H9 (cell line): ENCODE measurements around the gene AP3D1. TPM values are rescaled to one million over a fixed set of nuclear protein-coding genes. Genes with fewer than 3 reads are reported as not detected.

Experiments used
- DNase-seq: peaks from one replicate; pipeline ENCODE4 v3.0.0-alpha.2; 2017
- H2AFZ ChIP-seq: one replicate; pipeline ENCODE4 v1.6.1; 2013; ENCODE audit warnings: mild to moderate bottlenecking, low read length, control low read depth, moderate library complexity
- H2AK5ac ChIP-seq: 2 replicates; pipeline ENCODE4 v1.6.1; 2013; ENCODE audit warnings: low read length, control low read depth, mixed read lengths; ENCODE audit not compliant: insufficient read length
- H2BK120ac ChIP-seq: one replicate; pipeline ENCODE4 v1.6.1; 2013; ENCODE audit warnings: low read depth, mild to moderate bottlenecking, low read length, control low read depth, inconsistent platforms; ENCODE audit not compliant: poor library complexity, severe bottlenecking
- H2BK12ac ChIP-seq: 2 replicates; pipeline ENCODE4 v1.6.1; 2013; ENCODE audit warnings: low read length, control low read depth, mixed read lengths, low read depth; ENCODE audit not compliant: insufficient read length
- H2BK15ac ChIP-seq: 2 replicates; pipeline ENCODE4 v1.6.1; 2013; ENCODE audit warnings: low read depth, low read length, control low read depth
- H2BK20ac ChIP-seq: one replicate; pipeline ENCODE4 v1.6.1; 2013; ENCODE audit warnings: low read depth, mild to moderate bottlenecking, low read length, control low read depth, inconsistent platforms; ENCODE audit not compliant: poor library complexity, severe bottlenecking
- H2BK5ac ChIP-seq: 2 replicates; pipeline ENCODE4 v1.6.1; 2013; ENCODE audit warnings: low read length, control low read depth, mixed read lengths; ENCODE audit not compliant: insufficient read length
- H3K14ac ChIP-seq: 2 replicates; pipeline ENCODE4 v1.6.1; 2013; ENCODE audit warnings: low read length, control low read depth; ENCODE audit not compliant: insufficient read depth
- H3K18ac ChIP-seq: 2 replicates; pipeline ENCODE4 v1.6.1; 2013; ENCODE audit warnings: low read depth, mild to moderate bottlenecking, mixed read lengths, low read length, control low read depth; ENCODE audit not compliant: insufficient read length
- H3K23ac ChIP-seq: 2 replicates; pipeline ENCODE4 v1.6.1; 2013; ENCODE audit warnings: low read length, control low read depth, mixed read lengths, low read depth; ENCODE audit not compliant: insufficient read length
- H3K23me2 ChIP-seq: 2 replicates; pipeline ENCODE4 v1.6.1; 2013; ENCODE audit warnings: low read depth, mild to moderate bottlenecking, mixed read lengths, low read length, control low read depth; ENCODE audit not compliant: insufficient read length, poor library complexity, severe bottlenecking
- H3K27ac ChIP-seq: 2 replicates; pipeline ENCODE4 v1.5.1; 2013; ENCODE audit warnings: low read length, control low read depth, mixed read lengths, low read depth; ENCODE audit not compliant: insufficient read length
- H3K27me3 ChIP-seq: 2 replicates; pipeline ENCODE4 v1.6.1; 2013; ENCODE audit warnings: low read length, control low read depth, inconsistent platforms; ENCODE audit not compliant: insufficient read depth
- H3K4ac ChIP-seq: 2 replicates; pipeline ENCODE4 v1.6.1; 2013; ENCODE audit warnings: low read depth, mild to moderate bottlenecking, control low read depth, inconsistent platforms, low read length, moderate library complexity
- H3K4me1 ChIP-seq: 2 replicates; pipeline ENCODE4 v1.6.1; 2013; ENCODE audit warnings: low read length, control low read depth, inconsistent platforms; ENCODE audit not compliant: insufficient read depth
- H3K4me2 ChIP-seq: 2 replicates; pipeline ENCODE4 v1.6.1; 2013; ENCODE audit warnings: low read length, control low read depth, mixed read lengths; ENCODE audit not compliant: insufficient read length, insufficient read depth
- H3K56ac ChIP-seq: 2 replicates; pipeline ENCODE4 v1.6.1; 2013; ENCODE audit warnings: low read depth, mild to moderate bottlenecking, mixed read lengths, low read length, control low read depth; ENCODE audit not compliant: insufficient read length
- H3K79me1 ChIP-seq: 2 replicates; pipeline ENCODE4 v1.6.1; 2013; ENCODE audit warnings: low read depth, mild to moderate bottlenecking, moderate library complexity, low read length, control low read depth, inconsistent platforms; ENCODE audit not compliant: insufficient read depth, poor library complexity, severe bottlenecking
- H3K79me2 ChIP-seq: 2 replicates; pipeline ENCODE4 v1.6.1; 2013; ENCODE audit warnings: low read length, control low read depth, inconsistent platforms; ENCODE audit not compliant: insufficient read depth
- H3K9ac ChIP-seq: 2 replicates; pipeline ENCODE4 v1.6.1; 2013; ENCODE audit warnings: low read length, control low read depth, mixed read lengths; ENCODE audit not compliant: insufficient read length; ENCODE audit errors: extremely low read depth
- H3K9me3 ChIP-seq: one replicate; pipeline ENCODE4 v1.6.1; 2013; ENCODE audit warnings: low read depth, low read length, inconsistent platforms; ENCODE audit not compliant: control insufficient read depth
- H3T11ph ChIP-seq: one replicate; pipeline ENCODE4 v1.6.1; 2013; ENCODE audit warnings: mild to moderate bottlenecking, low read length, control low read depth, inconsistent platforms
- H4K20me1 ChIP-seq: one replicate; pipeline ENCODE4 v1.6.1; 2013; ENCODE audit not compliant: control insufficient read depth, insufficient read length, insufficient read depth
- H4K5ac ChIP-seq: 2 replicates; pipeline ENCODE4 v1.6.1; 2013; ENCODE audit warnings: low read depth, mild to moderate bottlenecking, mixed read lengths, low read length, control low read depth; ENCODE audit not compliant: insufficient read length
- H4K8ac ChIP-seq: replicated peaks from 2 replicates; pipeline ENCODE4 v1.6.1; 2013; ENCODE audit warnings: low read length, control low read depth, mixed read lengths, low read depth; ENCODE audit not compliant: insufficient read length
- H4K91ac ChIP-seq: 2 replicates; pipeline ENCODE4 v1.6.1; 2013; ENCODE audit warnings: low read depth, mild to moderate bottlenecking, moderate library complexity, mixed read lengths, low read length, control low read depth; ENCODE audit not compliant: insufficient read length
- H3K27ac Mint-ChIP-seq, 3 experiments: 2 replicates in 2 of 3; 3 replicates in 1 of 3; pipeline ENCODE4 v1.8.0; 2020 to 2021; ENCODE audit warnings: mixed read lengths in 3 of 3, mild to moderate bottlenecking in 1 of 3, moderate library complexity in 1 of 3
- H3K27me3 Mint-ChIP-seq: 2 replicates; pipeline ENCODE4 v1.8.0; 2021; ENCODE audit warnings: low read depth, mild to moderate bottlenecking, moderate library complexity, mixed read lengths
- H3K36me3 Mint-ChIP-seq, 3 experiments: 2 replicates in 2 of 3; 3 replicates in 1 of 3; pipeline ENCODE4 v1.8.0; 2020 to 2021; ENCODE audit warnings: low read depth in 3 of 3, mixed read lengths in 3 of 3; ENCODE audit not compliant: insufficient read depth in 1 of 3
- H3K4me1 Mint-ChIP-seq, 2 experiments: 2 replicates each; pipeline ENCODE4 v1.8.0; 2020; ENCODE audit warnings: mixed read lengths in 2 of 2
- H3K4me3 Mint-ChIP-seq, 2 experiments: 2 replicates in 1 of 2; 3 replicates in 1 of 2; pipeline ENCODE4 v1.8.0; 2020 to 2021; ENCODE audit warnings: mild to moderate bottlenecking in 2 of 2, mixed read lengths in 2 of 2, moderate library complexity in 1 of 2
- H3K9me3 Mint-ChIP-seq, 2 experiments: 2 replicates in 1 of 2; 3 replicates in 1 of 2; pipeline ENCODE4 v1.8.0; 2020; ENCODE audit warnings: mild to moderate bottlenecking in 2 of 2, mixed read lengths in 2 of 2, moderate library complexity in 1 of 2
- WGBS: extraction: QIAGEN DNeasy Blood & Tissue Kit; methylation state at CpG from one replicate; pipeline ENCODE4 v1.1.7; 2013; ENCODE audit warnings: missing lambda C conversion rate, low lambda C conversion rate, mixed read lengths; ENCODE audit not compliant: insufficient read length; ENCODE audit errors: extremely low coverage; 5-methylcytosine and 5-hydroxymethylcytosine counted together
- total RNA-seq: library from RNA; stranded (reverse); gene quantifications from 2 replicates; pipeline ENCODE4 v1.2.1, GENCODE V29; 2021
- TF ChIP-seq, protein P1 (sequence below): fragments of 200-600 bp; sonication (generic); conservative IDR thresholded peaks from 3 replicates; pipeline ENCODE4 v1.8.0; 2021; ENCODE audit warnings: antibody characterized with exemption, mild to moderate bottlenecking

The AP3D1 gene
- total RNA-seq, 1 experiment from 2014 or later, result 142 TPM

DNA sequence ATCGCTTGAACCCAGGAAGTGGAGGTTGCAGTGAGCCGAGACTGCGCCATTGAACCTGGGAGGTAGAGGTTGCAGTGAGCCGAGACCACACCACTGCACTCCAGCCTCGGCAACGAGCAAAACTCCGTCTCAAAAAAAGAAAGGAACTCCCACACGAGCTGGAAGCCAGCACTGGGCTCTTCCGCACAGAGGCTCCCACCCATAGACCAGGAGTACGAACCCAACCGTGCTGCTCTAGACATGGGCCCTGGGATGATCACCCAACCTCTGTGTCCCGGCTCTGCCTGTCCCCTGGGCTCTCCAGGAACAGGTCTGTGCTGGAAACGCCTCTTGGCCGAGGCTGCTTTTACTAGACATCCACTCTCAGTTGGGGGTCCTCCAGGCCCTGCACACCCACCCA, 24.4 kb upstream of the AP3D1 start:
- Histone ChIP-seq H4K91ac (no peak overlapping the region), H3K23me2 (no peaks in the 10 kb centered on the region), H4K8ac (no peak overlapping the region), H4K5ac (no peak overlapping the region), H3K9ac (no peak overlapping the region), H4K20me1 (no peaks in the 10 kb centered on the region), H3K27ac (no peak overlapping the region), H3T11ph (no peak overlapping the region), H3K9me3 (no peaks in the 10 kb centered on the region), H3K4ac (no peak overlapping the region), H3K79me2 (peaks cover 22% of the 10 kb centered on the region; the same call in 1 of the 2 replicates), H3K14ac (no peak overlapping the region), H3K79me1 (peaks cover 6% of the 10 kb centered on the region), H3K18ac (no peak overlapping the region), H2BK15ac (no peak overlapping the region), H3K4me1 (peaks cover 5% of the 10 kb centered on the region; the same call in 1 of the 2 replicates), H2AFZ (no peak overlapping the region), H3K27me3 (no peaks in the 10 kb centered on the region), H3K56ac (no peak overlapping the region), H3K4me2 (no peak overlapping the region), H2BK20ac (no peak overlapping the region), H2BK12ac (no peak overlapping the region), H2BK120ac (no peak overlapping the region), H2AK5ac (no peak overlapping the region), H2BK5ac (no peak overlapping the region), H3K23ac (no peak overlapping the region)
- H3K27ac Mint-ChIP-seq, result peak overlapping the region; percentile 70 to 94 (median 87); a peak in 5 of 7 replicates
- H3K36me3 Mint-ChIP-seq, result peaks cover 8 to 13% (median 11%) of the 10 kb centered on the region in 3 experiments; a peak in 6 of 7 replicates
- WGBS, result no CpG with 5 or more reads among the region's 14 CpGs
- DNase-seq, result no peak
- TF ChIP-seq, protein P1, sequence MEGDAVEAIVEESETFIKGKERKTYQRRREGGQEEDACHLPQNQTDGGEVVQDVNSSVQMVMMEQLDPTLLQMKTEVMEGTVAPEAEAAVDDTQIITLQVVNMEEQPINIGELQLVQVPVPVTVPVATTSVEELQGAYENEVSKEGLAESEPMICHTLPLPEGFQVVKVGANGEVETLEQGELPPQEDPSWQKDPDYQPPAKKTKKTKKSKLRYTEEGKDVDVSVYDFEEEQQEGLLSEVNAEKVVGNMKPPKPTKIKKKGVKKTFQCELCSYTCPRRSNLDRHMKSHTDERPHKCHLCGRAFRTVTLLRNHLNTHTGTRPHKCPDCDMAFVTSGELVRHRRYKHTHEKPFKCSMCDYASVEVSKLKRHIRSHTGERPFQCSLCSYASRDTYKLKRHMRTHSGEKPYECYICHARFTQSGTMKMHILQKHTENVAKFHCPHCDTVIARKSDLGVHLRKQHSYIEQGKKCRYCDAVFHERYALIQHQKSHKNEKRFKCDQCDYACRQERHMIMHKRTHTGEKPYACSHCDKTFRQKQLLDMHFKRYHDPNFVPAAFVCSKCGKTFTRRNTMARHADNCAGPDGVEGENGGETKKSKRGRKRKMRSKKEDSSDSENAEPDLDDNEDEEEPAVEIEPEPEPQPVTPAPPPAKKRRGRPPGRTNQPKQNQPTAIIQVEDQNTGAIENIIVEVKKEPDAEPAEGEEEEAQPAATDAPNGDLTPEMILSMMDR, result no peak
- H3K4me3 Mint-ChIP-seq, result no peak overlapping the region; a peak in 1 of 5 replicates
- peaks cover 15 to 16% of the 10 kb centered on the region in 2 experiments for H3K4me1 Mint-ChIP-seq
- no peaks in the 10 kb centered on the region for H3K27me3 Mint-ChIP-seq
- no peaks in the 10 kb centered on the region for H3K9me3 Mint-ChIP-seq
